HG03565 (cell line): ENCODE data around the gene TEX19.
"Not testable (repeated sequence)": the region's sequence is repeated elsewhere in the genome, so short reads cannot be mapped to it uniquely, and the experiment has no call there.

Source experiments
- ATAC-seq: cut with Tn5 transposase; IDR thresholded peaks from one replicate; pipeline ENCODE4 v1.9.1; 2021; ENCODE audit warnings: mild to moderate bottlenecking, moderate library complexity; ENCODE audit not compliant: unreplicated experiment

The TEX19 gene

GRCh38 chr17:82374626-82375331, 15.7 kb downstream of the TEX19 start:
- no peak for ATAC-seq

GRCh38 chr17:82375359-82376041, 16.5 kb downstream of the TEX19 start:
- no peak for ATAC-seq

- ATAC-seq: no peak
Observed at GRCh38 chr17:82376042-82376730, 17.1 kb downstream of the TEX19 start.

DNA sequence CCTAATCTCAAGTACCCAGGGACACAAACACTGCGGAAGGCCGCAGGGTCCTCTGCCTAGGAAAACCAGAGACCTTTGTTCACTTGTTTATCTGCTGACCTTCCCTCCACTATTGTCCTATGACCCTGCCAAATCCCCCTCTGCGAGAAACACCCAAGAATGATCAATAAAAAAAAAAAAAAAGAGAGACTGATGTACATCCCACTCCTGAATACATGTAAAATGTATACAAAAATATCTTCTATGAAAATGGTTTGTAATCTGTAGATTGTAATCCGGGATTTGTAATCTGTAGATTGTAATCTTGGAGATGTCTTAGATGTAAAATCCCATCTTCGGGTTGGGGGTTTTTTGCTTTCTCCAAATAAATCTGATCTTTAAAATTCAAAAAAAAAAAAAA, 18.2 kb downstream of the TEX19 start:
- not testable (repeated sequence) for ATAC-seq

DNA sequence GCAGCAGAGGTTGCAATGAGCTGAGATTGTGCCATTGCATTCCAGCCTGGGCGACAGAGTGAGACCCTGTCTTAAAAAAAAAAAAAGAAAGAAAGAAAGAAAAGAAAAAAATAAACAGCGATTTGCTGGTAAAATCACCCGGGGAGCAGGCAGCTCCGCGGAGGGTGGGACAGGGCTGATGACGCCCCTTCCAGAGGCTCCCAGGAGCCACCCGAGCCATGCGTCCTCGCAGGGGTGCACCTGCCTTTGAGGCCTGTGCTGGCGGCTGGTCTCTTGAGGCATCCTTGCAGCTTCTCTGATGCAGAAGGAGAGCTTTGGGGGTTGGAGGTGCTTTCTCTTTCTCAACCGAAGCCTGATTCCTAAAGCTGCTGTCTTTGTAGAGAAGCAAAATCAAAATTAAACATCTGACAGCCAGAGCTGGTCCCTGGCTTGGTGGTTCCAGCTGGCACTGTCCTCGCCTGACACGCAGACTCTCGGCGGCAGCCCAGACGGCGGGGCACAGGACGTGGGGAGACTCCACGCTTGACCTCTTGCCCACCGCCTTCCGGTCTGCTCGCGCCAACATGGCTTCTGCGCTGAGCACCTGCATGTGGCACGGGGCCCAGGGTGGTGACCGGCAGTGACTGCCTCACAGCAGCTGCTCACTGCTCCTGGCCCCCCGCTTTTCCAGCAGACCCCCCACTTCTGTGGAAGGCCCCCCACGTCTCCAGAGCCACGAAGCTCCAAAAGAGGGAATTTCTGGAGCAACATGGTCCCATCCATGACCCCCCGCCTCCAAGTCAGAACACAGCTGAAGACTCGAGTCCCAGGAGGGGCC, 19.1 kb downstream of the TEX19 start:
- ATAC-seq: no peak

DNA sequence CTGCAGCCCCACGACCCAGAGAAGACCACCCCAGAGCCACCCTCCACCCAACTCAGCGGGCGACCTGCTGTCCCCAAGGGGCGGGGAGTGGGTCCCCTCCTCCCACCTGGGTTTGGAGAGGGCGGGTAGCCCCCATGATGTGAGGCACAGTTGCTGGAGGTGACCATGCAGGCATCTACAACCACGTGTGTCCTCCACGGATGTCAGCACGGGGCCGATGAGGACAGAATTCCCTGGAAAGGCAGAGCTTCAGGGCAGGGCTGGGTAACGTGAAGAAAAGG, 19.6 kb downstream of the TEX19 start:
- ATAC-seq: no peak

- ATAC-seq: no peak
Observed at GRCh38 chr17:82380860-82381702, 22.0 kb downstream of the TEX19 start.

GRCh38 chr17:82381703-82382009, 22.6 kb downstream of the TEX19 start:
- ATAC-seq: not testable (repeated sequence)

DNA sequence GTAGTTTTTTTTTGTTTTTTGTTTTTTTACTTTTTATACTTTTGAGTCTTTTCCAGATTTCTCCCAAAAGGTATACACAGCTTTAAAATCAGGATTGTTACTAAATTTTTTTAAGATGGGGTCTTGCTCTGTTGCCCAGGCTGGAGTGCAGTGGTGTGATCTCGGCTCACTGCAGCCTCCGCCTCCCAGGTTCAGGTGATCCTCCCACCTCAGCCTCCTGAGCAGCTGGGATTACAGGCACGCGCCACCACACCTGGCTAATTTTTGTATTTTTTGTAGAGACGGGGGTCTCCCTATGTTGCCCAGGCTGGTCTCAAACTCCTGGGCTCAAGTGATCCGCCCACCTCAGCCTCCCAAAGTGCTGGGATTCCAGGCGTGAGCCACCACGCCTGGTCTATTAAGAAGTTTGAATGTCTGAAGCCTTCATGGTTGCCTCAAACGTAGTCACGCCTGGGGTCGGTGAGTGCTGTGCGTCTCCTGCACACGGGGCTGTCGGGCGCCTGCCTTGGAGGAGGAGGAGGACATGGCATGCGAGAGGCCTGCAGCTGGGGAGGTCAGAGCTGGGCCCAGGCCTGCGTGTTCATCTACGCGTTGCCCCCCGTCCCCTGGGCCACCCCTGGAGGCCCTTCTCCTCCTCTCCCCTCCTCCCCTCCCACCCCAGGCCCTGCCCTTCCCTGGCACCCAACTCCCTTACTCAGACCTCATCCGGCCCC, 23.3 kb downstream of the TEX19 start:
- ATAC-seq: not testable (repeated sequence)

GRCh38 chr17:82382933-82383255, 23.8 kb downstream of the TEX19 start:
- no peak for ATAC-seq

DNA sequence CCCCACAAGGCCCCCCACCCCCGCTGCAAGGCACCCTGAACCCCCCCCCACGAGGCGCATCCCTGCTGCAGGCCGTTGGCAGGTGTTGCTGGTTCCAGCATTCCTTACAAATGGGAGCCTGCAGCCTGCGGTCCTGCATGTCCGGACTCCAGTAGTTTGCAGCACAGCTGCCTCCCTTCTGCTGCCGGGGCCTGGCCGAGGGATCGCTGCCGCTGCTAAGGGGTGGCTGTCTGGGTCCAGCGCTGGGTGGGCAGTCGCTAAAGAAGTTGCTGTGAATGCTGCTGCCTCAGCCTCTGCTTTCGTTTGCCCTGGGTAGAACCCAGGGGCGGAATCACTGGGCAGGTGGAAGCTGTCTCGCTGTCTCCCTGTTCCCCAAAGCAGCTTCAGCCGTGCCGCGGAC, 24.4 kb downstream of the TEX19 start:
- no peak for ATAC-seq

- no peak for ATAC-seq
Observed at GRCh38 chr17:82384051-82384729, 25.1 kb downstream of the TEX19 start.

DNA sequence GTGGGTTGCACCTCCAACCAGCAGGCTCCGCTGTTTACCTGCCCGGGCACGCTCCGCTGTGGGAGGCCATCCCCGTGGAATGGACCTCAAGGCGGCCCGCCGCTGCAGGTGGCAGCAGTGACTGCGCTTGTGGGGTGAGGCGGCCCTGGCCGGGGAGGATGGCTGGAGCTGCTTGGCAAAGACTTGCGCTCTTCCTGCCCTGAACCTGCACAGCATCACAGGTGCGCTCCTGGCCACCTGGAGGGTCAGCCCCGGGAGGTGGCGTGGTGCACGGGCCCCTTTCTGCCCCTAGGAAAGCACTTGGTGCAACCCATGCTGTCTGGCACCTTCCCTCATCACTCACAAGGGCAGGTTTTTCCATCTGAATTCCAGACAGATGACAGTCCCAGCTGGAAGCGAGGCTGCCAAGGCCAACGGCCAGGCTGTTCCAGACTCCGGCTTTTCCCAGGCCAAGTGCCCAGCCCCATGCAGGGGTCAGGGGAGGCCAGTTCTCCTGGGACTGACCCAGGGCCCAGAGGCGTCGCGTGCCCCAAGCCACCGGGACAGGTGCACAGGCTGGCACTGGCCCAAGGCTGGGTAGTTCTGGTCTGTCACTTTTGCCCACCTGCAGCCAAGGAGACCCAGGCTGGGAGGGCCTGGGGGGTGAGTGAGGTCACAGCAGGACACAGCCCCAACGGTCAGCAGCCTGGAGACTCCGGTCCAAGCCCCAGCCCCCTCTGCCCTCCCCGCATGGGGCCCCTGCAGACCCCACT, 25.9 kb downstream of the TEX19 start:
- no peak for ATAC-seq

- no peak for ATAC-seq
Observed at GRCh38 chr17:82385559-82386254, 26.7 kb downstream of the TEX19 start.

GRCh38 chr17:82386255-82386831, 27.3 kb downstream of the TEX19 start:
- no peak for ATAC-seq

- ATAC-seq: no peak
Observed at GRCh38 chr17:82386881-82387704, 28.0 kb downstream of the TEX19 start.

- no peak for ATAC-seq
Observed at GRCh38 chr17:82387705-82388106, 28.7 kb downstream of the TEX19 start.
